Testis (tissue), 2 donors: ENCODE measurements around the gene FMNL2.

ENCODE experiments used
- CTCF ChIP-seq, 3 experiments: fragments of 450-650 bp in 2 of 3; fragments of 200-600 bp in 1 of 3; sonication (generic) in 1 of 3; IDR thresholded peaks; one replicate each; pipeline ENCODE4 v1.5.1; 2016 to 2019; ENCODE audit warnings: antibody characterized with exemption in 3 of 3, mild to moderate bottlenecking in 2 of 3, moderate library complexity in 1 of 3
- POLR2A ChIP-seq: fragments of 450-650 bp; IDR thresholded peaks from one replicate; pipeline ENCODE4 v1.6.1; 2017; ENCODE audit warnings: antibody characterized with exemption, mild to moderate bottlenecking, moderate library complexity

- TF ChIP-seq CTCF (IDR thresholded peaks at IDR 0.05) (no peak), POLR2A (no peak)
Measured at GRCh38 chr2:152485954-152486736, 151.2 kb downstream of the FMNL2 start.
